Measurements from ENCODE around the gene UAP1L1. TPM values are rescaled to one million over a fixed set of nuclear protein-coding genes. Genes with fewer than 3 reads are reported as not detected.

The UAP1L1 gene
- total and polyA plus RNA-seq, 12 donors: 0.28 to 68.7 (median 15.1) TPM

GRCh38 chr9:137065336-137065967 is 11.9 kb upstream of the UAP1L1 start:
- intact Hi-C loops (cut with DNase I): no loop called here
- Histone ChIP-seq H3K36me3 (replicated peaks in 1 of 2) (no peaks in the 10 kb centered on the region), H3K27me3 (peaks cover 12% of the 10 kb centered on the region), H3K9me3 (replicated peaks in 1 of 3) (no peaks in the 10 kb centered on the region), H3K4me1 (replicated peaks in 1 of 2) (no peaks in the 10 kb centered on the region), H3K27ac (no peak overlapping the region), H3K4me3 (no peak overlapping the region)
- no peak for TF ChIP-seq POLR2A (IDR thresholded peaks at IDR 0.05)
- TF ChIP-seq, protein P1, sequence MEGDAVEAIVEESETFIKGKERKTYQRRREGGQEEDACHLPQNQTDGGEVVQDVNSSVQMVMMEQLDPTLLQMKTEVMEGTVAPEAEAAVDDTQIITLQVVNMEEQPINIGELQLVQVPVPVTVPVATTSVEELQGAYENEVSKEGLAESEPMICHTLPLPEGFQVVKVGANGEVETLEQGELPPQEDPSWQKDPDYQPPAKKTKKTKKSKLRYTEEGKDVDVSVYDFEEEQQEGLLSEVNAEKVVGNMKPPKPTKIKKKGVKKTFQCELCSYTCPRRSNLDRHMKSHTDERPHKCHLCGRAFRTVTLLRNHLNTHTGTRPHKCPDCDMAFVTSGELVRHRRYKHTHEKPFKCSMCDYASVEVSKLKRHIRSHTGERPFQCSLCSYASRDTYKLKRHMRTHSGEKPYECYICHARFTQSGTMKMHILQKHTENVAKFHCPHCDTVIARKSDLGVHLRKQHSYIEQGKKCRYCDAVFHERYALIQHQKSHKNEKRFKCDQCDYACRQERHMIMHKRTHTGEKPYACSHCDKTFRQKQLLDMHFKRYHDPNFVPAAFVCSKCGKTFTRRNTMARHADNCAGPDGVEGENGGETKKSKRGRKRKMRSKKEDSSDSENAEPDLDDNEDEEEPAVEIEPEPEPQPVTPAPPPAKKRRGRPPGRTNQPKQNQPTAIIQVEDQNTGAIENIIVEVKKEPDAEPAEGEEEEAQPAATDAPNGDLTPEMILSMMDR (IDR thresholded peaks at IDR 0.05): no peak
- 90 to 95% (median 94%) methylated on average over 15 to 23 of the region's 23 CpGs for WGBS, 4 donors
- no peak for DNase-seq

DNA sequence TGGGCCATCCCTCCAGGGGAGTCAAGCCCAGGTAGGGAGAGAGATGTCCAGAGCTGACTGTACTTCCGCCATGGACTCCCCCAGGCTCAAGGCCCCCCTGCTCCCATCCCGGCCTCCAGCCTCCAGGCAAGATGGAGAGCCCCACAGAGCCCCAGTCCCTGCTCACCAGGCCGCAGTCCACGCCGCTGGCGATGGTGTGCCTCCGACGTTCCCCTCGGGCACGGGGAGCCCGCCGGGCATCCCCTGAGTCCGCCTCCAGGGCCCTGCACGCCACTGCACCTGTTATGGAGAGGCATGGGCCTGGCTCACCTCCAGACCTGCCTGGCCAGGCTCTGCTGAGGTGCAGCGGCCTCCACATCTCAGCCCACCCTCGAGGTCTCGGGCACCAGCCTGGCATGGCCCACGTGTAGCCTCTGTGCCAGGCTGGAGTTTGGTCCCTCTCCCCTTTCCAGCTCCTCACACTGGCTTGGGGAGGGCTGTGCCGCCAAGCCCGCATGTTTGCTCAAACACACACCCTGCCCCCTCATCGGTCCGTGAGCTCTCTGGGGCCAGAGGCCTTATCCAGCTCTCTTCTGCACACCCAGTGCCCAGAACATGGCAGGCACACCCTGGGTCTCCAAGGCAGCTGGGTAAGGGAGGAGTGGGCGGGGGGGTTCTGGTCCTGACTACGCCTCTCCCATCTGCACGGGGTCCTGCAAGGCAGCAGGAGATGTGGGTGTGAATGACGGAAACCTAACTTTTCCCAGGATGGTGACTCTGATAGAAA is 11.0 kb upstream of the UAP1L1 start:
- no peak overlapping the region for H3K27ac ChIP-seq
- peaks cover 12% of the 10 kb centered on the region for H3K27me3 ChIP-seq
- intact Hi-C loops (cut with DNase I): no loop called here
- no peak for DNase-seq
- TF ChIP-seq, protein P1 (IDR thresholded peaks at IDR 0.05): no peak
- TF ChIP-seq POLR2A (IDR thresholded peaks at IDR 0.05): no peak
- H3K9me3 ChIP-seq (replicated peaks in 1 of 3): no peaks in the 10 kb centered on the region
- peaks cover 0 to 7% of the 10 kb centered on the region in 2 donors for H3K4me1 ChIP-seq (replicated peaks in 1 of 2)
- no peak overlapping the region for H3K4me3 ChIP-seq
- 84 to 92% (median 91%) methylated on average over 4 to 26 of the region's 26 CpGs for WGBS, 4 donors
- no peaks in the 10 kb centered on the region for H3K36me3 ChIP-seq (replicated peaks in 1 of 2)

DNA sequence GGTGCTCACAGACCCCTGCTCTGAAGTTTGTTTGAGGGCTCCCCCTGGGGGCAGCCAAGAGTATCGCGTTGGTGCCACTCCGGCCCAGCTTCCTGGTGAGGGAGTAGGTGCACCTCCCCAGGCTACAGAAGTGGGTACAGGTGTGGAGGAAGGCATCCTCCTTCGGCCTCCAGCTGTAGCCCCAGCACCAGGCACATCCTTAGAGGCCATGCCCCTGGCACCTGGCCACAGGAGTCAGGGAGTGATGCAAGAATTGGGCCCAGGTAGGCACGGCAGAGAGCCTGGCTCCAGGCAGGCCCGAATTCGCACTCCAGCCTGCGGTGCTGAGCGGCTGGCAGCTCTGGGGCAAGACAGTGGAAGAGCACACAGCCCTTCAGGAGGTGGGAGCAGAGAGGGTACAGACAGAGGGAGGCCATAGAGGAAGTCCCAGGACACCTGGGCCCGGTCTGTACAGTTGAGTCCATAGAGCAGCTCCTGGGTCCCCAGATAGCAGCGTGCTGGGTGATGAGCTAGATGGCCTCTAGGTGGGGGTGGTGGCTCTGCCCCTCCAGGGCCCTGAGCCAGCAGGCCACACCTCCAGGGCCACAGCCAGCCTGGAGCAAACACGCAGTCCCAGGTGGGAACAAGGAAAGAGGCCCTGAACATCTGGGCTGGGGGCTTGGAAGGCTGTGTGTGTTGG is 9.3 kb upstream of the UAP1L1 start:
- Histone ChIP-seq H3K27me3 (peaks cover 12% of the 10 kb centered on the region), H3K9me3 (replicated peaks in 1 of 3) (no peaks in the 10 kb centered on the region), H3K4me1 (replicated peaks in 1 of 2) (peaks cover 0 to 8% of the 10 kb centered on the region in 2 donors), H3K4me3 (no peak overlapping the region), H3K27ac (no peak overlapping the region), H3K36me3 (replicated peaks in 1 of 2) (no peaks in the 10 kb centered on the region)
- intact Hi-C loops (cut with DNase I): no loop called here
- TF ChIP-seq, protein P1 (IDR thresholded peaks at IDR 0.05): peak; percentile 56 to 81 (median 73)
- no peak for TF ChIP-seq POLR2A (IDR thresholded peaks at IDR 0.05)
- peak; percentile 74 to 90 (median 78) for DNase-seq
- 24 to 60% (median 56%) methylated on average over 5 to 12 of the region's 12 CpGs for WGBS, 4 donors
